ENCODE results near the gene RNPEPL1.

DNA sequence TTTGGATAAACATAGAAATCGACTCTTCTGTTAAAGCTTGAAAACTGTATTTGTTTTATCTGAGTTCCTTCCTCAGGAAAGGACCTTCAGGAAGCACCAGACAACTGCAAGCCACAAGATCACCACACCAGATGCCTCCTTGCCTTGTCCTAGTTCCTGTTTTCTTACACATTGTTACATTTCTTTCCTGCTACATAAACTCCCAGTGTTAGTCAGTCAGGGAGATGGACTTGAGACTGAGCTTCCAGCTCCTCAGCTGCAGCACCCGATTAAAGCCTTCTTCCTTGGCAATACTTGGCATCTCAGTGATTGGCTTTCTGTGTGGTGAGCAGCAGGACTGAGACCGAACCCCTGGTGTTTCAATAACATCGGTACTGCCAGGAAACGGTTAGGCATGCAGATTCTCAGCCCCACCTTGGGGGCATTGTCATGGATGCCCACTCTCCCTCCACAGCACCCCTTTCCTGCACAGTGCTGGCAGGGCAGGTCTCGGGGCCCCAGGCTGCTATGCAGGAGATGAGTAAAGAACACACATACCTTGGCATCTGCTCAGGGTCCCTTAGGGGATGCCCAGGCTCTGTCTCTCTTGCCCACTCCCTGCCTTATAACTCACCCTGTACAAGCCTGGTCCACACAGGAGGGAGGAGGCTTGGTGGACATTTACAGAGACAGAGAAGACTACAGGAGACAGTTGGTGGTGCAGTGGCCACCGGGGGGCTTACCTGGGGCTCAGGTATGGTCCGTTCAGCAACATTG lies 43.1 kb upstream of the RNPEPL1 start:
- no peak for TF ChIP-seq BHLHE40 (IDR thresholded peaks at IDR 0.05; ENCODE audit: borderline replicate concordance)
- no peak for TF ChIP-seq FOXM1 (IDR thresholded peaks at IDR 0.05; ENCODE audit: borderline replicate concordance)
- no peak for TF ChIP-seq LEF1 (IDR thresholded peaks at IDR 0.05; ENCODE audit: borderline replicate concordance)
- TF ChIP-seq HDGF (IDR thresholded peaks at IDR 0.05; ENCODE audit: borderline replicate concordance): no peak
